Panc1 (cell line): ENCODE results near the gene HOXA9. TPM values are rescaled to one million over a fixed set of nuclear protein-coding genes. Genes with fewer than 3 reads are reported as not detected.
A peak's percentile ranks its signal among the peaks of the same experiment; 100 is the strongest.

Experiments
- ATAC-seq: fragments of 200-7000 bp; cut with Tn5 transposase; 2 replicates; pipeline ENCODE4 v1.9.1; 2020; ENCODE audit warnings: mild to moderate bottlenecking, moderate library complexity
- BruUV-seq: library from RNA; stranded (reverse); fragments of 400-500 nt; replicated peaks from 2 replicates; lab custom pipeline; 2021; lab: Mats Ljungman, UMichigan
- CTCF ChIA-PET: fragments of 300-600 bp; sonication (Branson Sonifier 250); formaldehyde crosslinking; loops from one replicate; lab custom pipeline; 2022; ENCODE audit warnings: antibody characterized with exemption; lab: Charles Lee
- POLR2A ChIA-PET: fragments of 300-600 bp; sonication (Branson Sonifier 250); formaldehyde crosslinking; loops from one replicate; lab custom pipeline; 2022; ENCODE audit warnings: antibody characterized with exemption; lab: Charles Lee
- DNase-seq: peaks from one replicate; pipeline ENCODE4 v3.0.0-alpha.2; 2010; ENCODE audit warnings: low read depth, low spot score
- H3K27ac ChIP-seq: 2 replicates; pipeline ENCODE4 v1.5.1; 2011; ENCODE audit warnings: mild to moderate bottlenecking, low read length, inconsistent platforms
- H3K27me3 ChIP-seq: fragments of 200-500 bp; sonication (Bioruptor generic); 2 replicates; pipeline ENCODE4 v1.6.0; 2014; ENCODE audit warnings: low read length, inconsistent platforms; ENCODE audit not compliant: control insufficient read depth, insufficient read depth
- H3K36me3 ChIP-seq: fragments of 200-500 bp; sonication (Bioruptor generic); 2 replicates; pipeline ENCODE4 v1.5.1; 2014; ENCODE audit warnings: inconsistent platforms, mild to moderate bottlenecking, low read length, moderate library complexity; ENCODE audit not compliant: control insufficient read depth, insufficient read depth
- H3K4me1 ChIP-seq: 2 replicates; pipeline ENCODE4 v1.5.1; 2011; ENCODE audit warnings: inconsistent platforms, mild to moderate bottlenecking, low read length, moderate library complexity; ENCODE audit not compliant: control insufficient read depth, insufficient read depth
- H3K4me3 ChIP-seq, 2 experiments: 2 replicates each; pipeline ENCODE4 v1.5.1; 2011 to 2012; ENCODE audit warnings: low read depth in 2 of 2, low read length in 2 of 2, mild to moderate bottlenecking in 2 of 2, inconsistent platforms in 1 of 2, moderate library complexity in 1 of 2
- H3K9me3 ChIP-seq: fragments of 200-500 bp; sonication (Bioruptor generic); 2 replicates; pipeline ENCODE4 v1.5.1; 2014; ENCODE audit warnings: low read depth, mild to moderate bottlenecking, inconsistent platforms, low read length, moderate library complexity; ENCODE audit not compliant: control insufficient read depth, insufficient read depth
- POLR2AphosphoS5 ChIP-seq: IDR thresholded peaks from 2 replicates; pipeline ENCODE4 v1.6.1; 2012; ENCODE audit warnings: mild to moderate bottlenecking, low read depth, low read length, moderate library complexity
- REST ChIP-seq, 2 experiments: IDR thresholded peaks; 2 replicates each; pipeline ENCODE4 v1.6.1; 2011 to 2012; ENCODE audit warnings: low read depth in 2 of 2, control low read depth in 1 of 2, low read length in 1 of 2, mild to moderate bottlenecking in 1 of 2, moderate library complexity in 1 of 2; ENCODE audit not compliant: insufficient read depth in 1 of 2
- SIN3A ChIP-seq: IDR thresholded peaks from 2 replicates; pipeline ENCODE4 v1.6.1; 2012; ENCODE audit warnings: low read depth, mild to moderate bottlenecking, low read length, moderate library complexity, borderline replicate concordance; ENCODE audit not compliant: insufficient read depth
- TCF7L2 ChIP-seq: IDR thresholded peaks from 2 replicates; pipeline ENCODE4 v1.6.1; 2011; ENCODE audit warnings: mild to moderate bottlenecking, low read depth, low read length, inconsistent platforms
- in situ Hi-C: cut with HindIII; loops from 2 replicates; pipeline ENCODE4 v1.10.0; 2016; ENCODE audit warnings: low sequenced_read_pairs, low pct_unique_long_range_greater_than_20kb
- intact Hi-C: fragments of 100-400 bp; cut with micrococcal nuclease; formaldehyde crosslinking; loops from one replicate; pipeline ENCODE4 v1.10.0; 2022; ENCODE audit not compliant: unreplicated experiment
- total RNA-seq: library from RNA; stranded (reverse); gene quantifications from one replicate; pipeline ENCODE4 v1.2.1, GENCODE V29; 2021; ENCODE audit not compliant: unreplicated experiment
- TF ChIP-seq, protein P1 (sequence below): fragments of 450-650 bp; IDR thresholded peaks from 2 replicates; pipeline ENCODE4 v1.5.1; 2017; ENCODE audit warnings: mild to moderate bottlenecking

HOXA9 gene
- total RNA-seq, 1 experiment from 2014 or later, result not detected

DNA sequence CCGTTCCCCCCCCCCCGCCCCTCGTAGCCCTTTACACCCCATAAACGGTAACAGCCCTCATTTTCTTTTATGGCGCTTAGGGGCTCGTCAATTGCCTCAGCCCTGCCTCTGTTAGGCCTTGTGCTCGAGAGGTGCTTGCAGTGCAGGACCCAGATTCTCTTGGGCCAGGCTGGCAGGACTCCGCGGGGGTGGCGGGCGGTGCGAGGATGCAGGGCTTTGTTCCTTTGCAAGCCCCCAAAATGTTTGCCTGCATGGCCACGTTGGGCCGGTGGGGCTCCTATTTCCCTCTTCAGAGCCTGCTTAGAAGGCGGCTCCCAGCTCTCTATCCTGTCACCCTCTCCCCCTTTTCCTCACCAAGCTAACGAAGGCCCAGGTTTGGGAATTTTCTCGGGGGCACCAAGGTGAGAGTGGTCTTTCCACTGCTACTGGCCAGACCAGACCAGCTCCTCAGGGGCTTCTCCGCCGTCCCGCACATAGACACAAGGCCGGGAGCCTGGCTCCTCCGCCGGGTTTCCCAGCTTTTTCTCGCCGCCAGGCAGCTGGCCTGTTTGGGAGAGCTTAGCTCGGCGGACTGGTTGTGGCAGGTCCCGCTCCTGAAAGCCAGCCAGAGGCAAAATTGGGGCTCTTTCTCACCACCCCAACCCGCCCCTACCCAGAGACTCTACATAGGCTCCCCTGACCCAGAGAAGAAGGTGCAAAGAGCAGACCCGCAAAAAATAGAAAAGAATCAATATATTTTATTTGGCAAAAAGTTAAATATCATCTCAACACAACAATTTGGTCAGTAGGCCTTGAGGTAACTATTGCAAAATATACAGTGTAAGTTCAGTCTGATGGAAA is 3.4 kb downstream of the HOXA9 start:
- ATAC-seq (no peak), DNase-seq (no peak)
- H3K9me3 ChIP-seq, result no peaks in the 10 kb centered on the region
- TF ChIP-seq REST (IDR thresholded peaks at IDR 0.05; ENCODE audit: insufficient read depth in 1 of 2, low read depth in 2 of 2, low read length in 1 of 2), result no peak
- no peak for TF ChIP-seq POLR2AphosphoS5
- no peak for TF ChIP-seq SIN3A
- TF ChIP-seq, protein P1, sequence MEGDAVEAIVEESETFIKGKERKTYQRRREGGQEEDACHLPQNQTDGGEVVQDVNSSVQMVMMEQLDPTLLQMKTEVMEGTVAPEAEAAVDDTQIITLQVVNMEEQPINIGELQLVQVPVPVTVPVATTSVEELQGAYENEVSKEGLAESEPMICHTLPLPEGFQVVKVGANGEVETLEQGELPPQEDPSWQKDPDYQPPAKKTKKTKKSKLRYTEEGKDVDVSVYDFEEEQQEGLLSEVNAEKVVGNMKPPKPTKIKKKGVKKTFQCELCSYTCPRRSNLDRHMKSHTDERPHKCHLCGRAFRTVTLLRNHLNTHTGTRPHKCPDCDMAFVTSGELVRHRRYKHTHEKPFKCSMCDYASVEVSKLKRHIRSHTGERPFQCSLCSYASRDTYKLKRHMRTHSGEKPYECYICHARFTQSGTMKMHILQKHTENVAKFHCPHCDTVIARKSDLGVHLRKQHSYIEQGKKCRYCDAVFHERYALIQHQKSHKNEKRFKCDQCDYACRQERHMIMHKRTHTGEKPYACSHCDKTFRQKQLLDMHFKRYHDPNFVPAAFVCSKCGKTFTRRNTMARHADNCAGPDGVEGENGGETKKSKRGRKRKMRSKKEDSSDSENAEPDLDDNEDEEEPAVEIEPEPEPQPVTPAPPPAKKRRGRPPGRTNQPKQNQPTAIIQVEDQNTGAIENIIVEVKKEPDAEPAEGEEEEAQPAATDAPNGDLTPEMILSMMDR, result no peak
- no peak for TF ChIP-seq TCF7L2
- ChIA-PET CTCF (interaction anchor here (0.7 to 2.5 kb wide), 8 partner anchors 12 to 1269 kb away, joined by 3 to 24 read pairs (median 6); no protein-coding TSS in a partner anchor), POLR2A (no interaction called here)
- intact Hi-C loops, result loop anchor here (2.0 to 5.0 kb wide), 2 partner anchors 479 to 785 kb away; no protein-coding TSS in a partner anchor
- in situ Hi-C loops, result no loop called here
- H3K36me3 ChIP-seq, result no peaks in the 10 kb centered on the region; the same call in 1 of the 2 replicates
- no peak overlapping the region for H3K27ac ChIP-seq
- H3K27me3 ChIP-seq, result no peaks in the 10 kb centered on the region
- no peaks in the 10 kb centered on the region for H3K4me1 ChIP-seq
- BruUV-seq, result no TSS peak
- no peak overlapping the region for H3K4me3 ChIP-seq

GRCh38 chr7:27161214-27161720 is 4.1 kb downstream of the HOXA9 start:
- BruUV-seq, result no TSS peak
- Histone ChIP-seq H3K4me3 (peak overlapping the region; percentile 71 to 80), H3K4me1 (no peaks in the 10 kb centered on the region), H3K27me3 (no peaks in the 10 kb centered on the region), H3K36me3 (no peaks in the 10 kb centered on the region; the same call in 1 of the 2 replicates), H3K9me3 (no peaks in the 10 kb centered on the region), H3K27ac (peak overlapping the region; percentile 81)
- TF ChIP-seq POLR2AphosphoS5 (no peak), REST (IDR thresholded peaks at IDR 0.05; ENCODE audit: insufficient read depth in 1 of 2, low read depth in 2 of 2, low read length in 1 of 2) (no peak), TCF7L2 (no peak), SIN3A (no peak)
- TF ChIP-seq, protein P1, result no peak
- ChIA-PET CTCF (interaction anchor here (0.6 to 2.5 kb wide), 12 partner anchors 11 to 1269 kb away, joined by 3 to 24 read pairs (median 4); no protein-coding TSS in a partner anchor), POLR2A (interaction anchor here (0.6 kb wide), 1 partner anchor 62 kb away, joined by 4 read pairs; no protein-coding TSS in a partner anchor)
- DNase-seq (no peak), ATAC-seq (no peak)
- in situ Hi-C loops, result no loop called here
- intact Hi-C loops, result loop anchor here (2.0 to 5.0 kb wide), 2 partner anchors 478 to 784 kb away; no protein-coding TSS in a partner anchor
